AG04449 (cell line): Measurements from ENCODE around the gene TCP1.

Experiments
- CTCF ChIA-PET: fragments of 350-600 bp; formaldehyde crosslinking; extraction: SDS; loops from one replicate; lab custom pipeline; 2021; ENCODE audit warnings: antibody characterized with exemption; lab: Yijun Ruan, JAX
- POLR2A ChIA-PET: fragments of 400-600, 350-600 bp; formaldehyde crosslinking; extraction: SDS; loops from one replicate; lab custom pipeline; 2020; ENCODE audit warnings: antibody characterized with exemption, inconsistent platforms; lab: Yijun Ruan, JAX
- DNase-seq: peaks from one replicate; pipeline ENCODE4 v3.0.0-alpha.2; 2010; ENCODE audit warnings: low read depth, low spot score
- H3K4me3 ChIP-seq: 2 replicates; pipeline ENCODE4 v1.5.1; 2011; ENCODE audit warnings: low read depth, mild to moderate bottlenecking, control low read depth, low read length
- TF ChIP-seq, protein P1 (sequence below): IDR thresholded peaks from one replicate; pipeline ENCODE4 v1.5.1; 2011; ENCODE audit warnings: mild to moderate bottlenecking, moderate library complexity, low read length, control low read depth, inconsistent platforms; ENCODE audit not compliant: insufficient read depth; ENCODE audit errors: missing control alignments

TCP1 gene

DNA sequence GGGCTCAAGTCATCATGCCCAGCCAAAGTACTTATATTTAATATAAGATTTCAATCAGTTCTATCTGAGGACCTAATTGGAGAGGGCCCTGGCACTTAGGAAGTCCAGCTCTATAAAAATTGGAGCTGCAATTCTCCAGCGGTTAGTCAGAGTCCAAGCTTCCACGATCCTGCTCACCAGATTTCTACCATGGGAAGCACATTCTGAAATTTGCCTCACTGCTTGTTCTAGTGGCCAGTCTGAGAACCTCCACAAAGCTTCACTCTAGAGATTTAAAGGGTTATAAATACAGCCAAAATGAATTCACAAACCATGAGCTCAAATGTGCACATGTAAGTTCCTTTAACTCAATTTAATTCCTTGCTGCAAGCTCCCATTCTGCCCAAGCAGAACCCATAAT, 44.2 kb upstream of the TCP1 start:
- H3K4me3 ChIP-seq = no peak overlapping the region
- TF ChIP-seq, protein P1, sequence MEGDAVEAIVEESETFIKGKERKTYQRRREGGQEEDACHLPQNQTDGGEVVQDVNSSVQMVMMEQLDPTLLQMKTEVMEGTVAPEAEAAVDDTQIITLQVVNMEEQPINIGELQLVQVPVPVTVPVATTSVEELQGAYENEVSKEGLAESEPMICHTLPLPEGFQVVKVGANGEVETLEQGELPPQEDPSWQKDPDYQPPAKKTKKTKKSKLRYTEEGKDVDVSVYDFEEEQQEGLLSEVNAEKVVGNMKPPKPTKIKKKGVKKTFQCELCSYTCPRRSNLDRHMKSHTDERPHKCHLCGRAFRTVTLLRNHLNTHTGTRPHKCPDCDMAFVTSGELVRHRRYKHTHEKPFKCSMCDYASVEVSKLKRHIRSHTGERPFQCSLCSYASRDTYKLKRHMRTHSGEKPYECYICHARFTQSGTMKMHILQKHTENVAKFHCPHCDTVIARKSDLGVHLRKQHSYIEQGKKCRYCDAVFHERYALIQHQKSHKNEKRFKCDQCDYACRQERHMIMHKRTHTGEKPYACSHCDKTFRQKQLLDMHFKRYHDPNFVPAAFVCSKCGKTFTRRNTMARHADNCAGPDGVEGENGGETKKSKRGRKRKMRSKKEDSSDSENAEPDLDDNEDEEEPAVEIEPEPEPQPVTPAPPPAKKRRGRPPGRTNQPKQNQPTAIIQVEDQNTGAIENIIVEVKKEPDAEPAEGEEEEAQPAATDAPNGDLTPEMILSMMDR = peak; percentile 11
- DNase-seq = peak; percentile 23
- ChIA-PET POLR2A (interaction anchor here (0.9 kb wide), 1 partner anchor 44 kb away, joined by 3 read pairs; the partner anchor contains the start of genes MRPL18 and TCP1), CTCF (interaction anchor here (1.0 to 1.4 kb wide), 2 partner anchors 44 to 238 kb away, joined by 3 read pairs; no protein-coding TSS in a partner anchor)

DNA sequence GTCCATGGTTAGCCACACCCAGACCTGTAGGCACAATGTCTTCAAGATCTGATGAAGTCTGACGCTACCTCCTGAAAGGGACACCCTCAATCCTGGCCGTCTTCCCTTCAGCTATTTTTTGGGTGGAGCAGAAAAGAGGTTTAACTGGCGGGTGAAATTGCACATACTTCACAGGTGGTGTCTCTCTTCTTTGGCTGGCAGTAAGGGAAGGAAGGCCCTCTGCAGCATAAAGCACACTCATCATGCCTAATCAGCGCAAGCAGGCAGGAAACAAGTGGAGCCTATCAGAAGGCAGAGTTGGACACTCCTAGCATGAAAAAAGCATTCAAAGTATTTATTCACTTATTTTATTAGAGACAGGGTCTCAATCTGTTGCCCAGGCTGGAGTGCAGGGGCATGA, 43.5 kb upstream of the TCP1 start:
- TF ChIP-seq, protein P1 = no peak
- ChIA-PET CTCF (interaction anchor here (1.4 kb wide), 1 partner anchor 239 kb away, joined by 3 read pairs; no protein-coding TSS in a partner anchor), POLR2A (interaction anchor here (0.9 kb wide), 1 partner anchor 43 kb away, joined by 3 read pairs; the partner anchor contains the start of genes MRPL18 and TCP1)
- DNase-seq = no peak
- no peak overlapping the region for H3K4me3 ChIP-seq

DNA sequence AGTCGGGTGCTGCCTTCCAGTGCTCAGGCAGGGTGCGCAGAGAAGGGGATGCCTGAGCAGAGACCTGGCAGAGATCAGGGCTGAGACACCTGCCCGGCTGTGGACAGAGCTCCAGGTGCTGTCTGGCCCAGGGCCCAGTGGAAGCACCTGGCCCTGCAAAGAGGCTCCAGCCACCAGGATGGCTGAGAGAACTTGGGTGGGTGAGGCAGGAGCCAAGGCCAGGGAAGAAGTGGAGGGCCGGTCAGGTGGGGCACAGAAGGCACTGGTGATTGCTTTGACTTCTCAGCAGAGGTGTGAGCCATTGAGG, 41.9 kb upstream of the TCP1 start:
- no peak overlapping the region for H3K4me3 ChIP-seq
- DNase-seq = no peak
- ChIA-PET CTCF (no interaction called here), POLR2A (no interaction called here)
- TF ChIP-seq, protein P1 = no peak

DNA sequence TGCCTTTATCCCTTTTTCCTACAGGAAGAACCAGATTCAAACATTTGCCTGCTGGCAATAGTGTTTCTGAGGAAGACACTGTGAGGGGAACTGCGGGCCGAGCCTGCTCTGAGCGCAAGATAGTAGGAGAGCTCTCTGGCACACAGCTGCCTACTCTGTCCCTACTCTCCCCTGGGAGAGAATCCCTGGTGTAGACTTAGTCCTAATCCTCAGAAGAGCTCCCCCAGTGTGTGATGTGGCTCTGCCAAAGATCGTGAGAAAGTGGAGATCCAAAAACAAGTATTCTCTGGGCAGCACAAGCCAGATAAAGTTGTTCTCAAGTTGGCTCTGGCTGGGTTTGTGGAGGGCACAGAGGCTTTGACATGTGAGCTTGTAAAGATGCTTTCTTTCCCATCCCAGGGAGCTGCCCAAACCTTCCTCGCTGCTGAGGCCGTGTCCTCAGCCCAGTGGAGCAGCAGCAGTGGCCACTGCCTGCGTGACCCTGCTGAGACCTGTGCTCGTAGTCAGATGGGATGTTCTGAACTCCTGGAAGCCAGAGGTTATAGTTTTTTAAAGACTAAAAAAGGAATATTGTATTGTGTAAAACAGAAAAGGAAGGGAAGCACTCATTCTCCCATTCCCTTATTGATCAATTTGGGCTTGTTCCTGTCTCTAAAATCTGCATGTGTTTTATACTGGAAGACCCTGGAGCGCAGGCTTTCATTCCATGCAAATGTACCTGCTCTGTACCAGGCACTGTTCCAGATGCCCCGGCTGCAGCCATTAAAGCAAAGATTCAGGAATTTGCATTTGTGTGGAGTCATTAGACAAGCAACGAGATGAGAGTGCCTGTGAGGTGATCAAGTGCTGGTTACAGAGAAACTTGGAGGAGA, 41.3 kb upstream of the TCP1 start:
- TF ChIP-seq, protein P1 = no peak
- CTCF ChIA-PET = no interaction called here
- no peak overlapping the region for H3K4me3 ChIP-seq
- DNase-seq = no peak
- POLR2A ChIA-PET = interaction anchor here (0.7 kb wide), 1 partner anchor 312 kb away, joined by 3 read pairs; no protein-coding TSS in a partner anchor

DNA sequence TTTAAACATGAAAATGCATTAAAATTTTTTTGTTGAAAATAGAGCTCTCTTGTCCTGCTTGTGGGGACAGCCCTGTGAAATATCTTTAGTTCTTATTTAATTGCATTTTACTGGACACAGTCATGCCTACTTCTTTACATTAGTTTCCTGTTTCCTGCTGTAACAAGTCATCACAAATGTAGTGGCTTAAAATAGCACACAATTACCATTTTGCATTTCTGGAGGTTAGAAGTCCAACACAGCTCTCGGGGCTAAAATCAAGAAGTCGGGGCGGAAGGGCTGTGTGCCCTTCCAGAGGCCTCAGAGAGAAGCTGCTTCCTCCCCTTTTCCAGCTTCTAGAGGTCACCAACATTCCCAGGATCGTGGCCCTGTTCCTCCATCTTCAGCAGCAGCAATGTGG, 40.1 kb upstream of the TCP1 start:
- POLR2A ChIA-PET = interaction anchor here (0.7 to 1.1 kb wide), 2 partner anchors 40 to 124 kb away, joined by 3 to 4 read pairs; partner anchors contain the start of gene TCP1
- no peak overlapping the region for H3K4me3 ChIP-seq
- CTCF ChIA-PET = interaction anchor here (1.2 to 1.3 kb wide), 2 partner anchors 14 to 22 kb away, joined by 3 to 4 read pairs; no protein-coding TSS in a partner anchor
- TF ChIP-seq, protein P1 = no peak
- peak; percentile 10 for DNase-seq

DNA sequence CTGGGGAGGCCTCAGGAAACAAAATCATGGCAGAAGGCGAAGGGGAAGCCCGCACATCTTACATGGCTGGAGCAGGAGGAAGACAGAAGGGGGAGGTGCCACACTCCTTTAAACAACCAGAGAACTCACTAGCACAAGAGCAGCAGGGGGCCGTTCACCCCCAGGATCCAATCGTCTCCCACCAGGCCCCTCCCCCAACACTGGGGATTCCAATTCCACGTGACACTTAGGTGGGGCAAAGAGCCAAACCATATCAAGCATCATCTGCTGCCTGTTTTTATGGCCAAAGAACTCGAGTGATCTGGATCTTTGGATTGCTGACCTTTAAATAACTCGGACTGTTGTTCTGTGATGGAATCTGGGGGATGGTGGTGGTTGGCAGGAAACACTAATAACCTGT, 38.7 kb upstream of the TCP1 start:
- ChIA-PET POLR2A (no interaction called here), CTCF (interaction anchor here (1.2 kb wide), 1 partner anchor 13 kb away, joined by 3 read pairs; no protein-coding TSS in a partner anchor)
- TF ChIP-seq, protein P1 = no peak
- no peak for DNase-seq
- no peak overlapping the region for H3K4me3 ChIP-seq
